Measurements from ENCODE around the gene BCHE.

GRCh38 chr3:165775824-165776223, 61.4 kb downstream of the BCHE start:
- TF ChIP-seq TBP (CRISPR knock-in tag; IDR thresholded peaks at IDR 0.05) (no peak), ESRRA (CRISPR knock-in tag; IDR thresholded peaks at IDR 0.05; ENCODE audit: low read depth) (no peak), CTCF (CRISPR knock-in tag; IDR thresholded peaks at IDR 0.05) (no peak), SIN3B (IDR thresholded peaks at IDR 0.05; ENCODE audit: low read length) (no peak), GTF3A (CRISPR knock-in tag; conservative IDR thresholded peaks at IDR 0.05) (no peak), EZH2 (conservative IDR thresholded peaks at IDR 0.05; ENCODE audit: low read depth, low read length) (no peak), ZBTB7A (CRISPR knock-in tag; IDR thresholded peaks at IDR 0.05) (no peak), CREB1 (IDR thresholded peaks at IDR 0.05) (no peak), CREB1 (CRISPR knock-in tag; IDR thresholded peaks at IDR 0.05) (no peak), ZBTB25 (CRISPR knock-in tag; IDR thresholded peaks at IDR 0.05) (no peak), ZNF609 (CRISPR knock-in tag; IDR thresholded peaks at IDR 0.05; ENCODE audit: borderline replicate concordance) (no peak), FOXJ3 (CRISPR knock-in tag; IDR thresholded peaks at IDR 0.05; ENCODE audit: borderline replicate concordance) (no peak), ZNF263 (CRISPR knock-in tag; IDR thresholded peaks at IDR 0.05) (no peak)
